GM23248 (cell line): ENCODE results near the gene CAMLG. TPM values are rescaled to one million over a fixed set of nuclear protein-coding genes. Genes with fewer than 3 reads are reported as not detected.

ENCODE experiments used
- DNase-seq: peaks from one replicate; pipeline ENCODE4 v3.0.0-alpha.2; 2015
- H2AFZ ChIP-seq: fragments of 200-600 bp; sonication (generic); 2 replicates; pipeline ENCODE4 v1.6.1; 2016; ENCODE audit warnings: antibody characterized with exemption
- H3F3A ChIP-seq: fragments of 200-600 bp; sonication (generic); 2 replicates; pipeline ENCODE4 v1.6.1; 2016; ENCODE audit warnings: mild to moderate bottlenecking, antibody characterized with exemption, mixed run types; ENCODE audit not compliant: insufficient read depth
- H3K27ac ChIP-seq: fragments of 200-600 bp; sonication (generic); 2 replicates; pipeline ENCODE4 v1.5.1; 2016; ENCODE audit warnings: mild to moderate bottlenecking
- H3K27me3 ChIP-seq: fragments of 200-600 bp; sonication (generic); replicated peaks from 2 replicates; pipeline ENCODE4 v1.6.1; 2016; ENCODE audit warnings: mild to moderate bottlenecking; ENCODE audit not compliant: insufficient read depth
- H3K36me3 ChIP-seq: fragments of 200-600 bp; sonication (generic); 2 replicates; pipeline ENCODE4 v1.6.1; 2016; ENCODE audit warnings: low read depth, mild to moderate bottlenecking
- H3K4me1 ChIP-seq: fragments of 200-600 bp; sonication (generic); 2 replicates; pipeline ENCODE4 v1.6.1; 2016; ENCODE audit warnings: mild to moderate bottlenecking; ENCODE audit not compliant: insufficient read depth
- H3K4me2 ChIP-seq: fragments of 200-600 bp; sonication (generic); one replicate; pipeline ENCODE4 v1.6.1; 2016; ENCODE audit warnings: mild to moderate bottlenecking; ENCODE audit not compliant: unreplicated experiment
- H3K4me3 ChIP-seq: fragments of 200-600 bp; sonication (generic); 2 replicates; pipeline ENCODE4 v1.5.1; 2016; ENCODE audit warnings: mild to moderate bottlenecking
- H3K79me2 ChIP-seq: fragments of 200-600 bp; sonication (generic); 2 replicates; pipeline ENCODE4 v1.6.1; 2016; ENCODE audit warnings: mild to moderate bottlenecking; ENCODE audit not compliant: insufficient read depth
- H3K9ac ChIP-seq: fragments of 200-600 bp; sonication (generic); 2 replicates; pipeline ENCODE4 v1.6.1; 2016; ENCODE audit warnings: mild to moderate bottlenecking
- H3K9me2 ChIP-seq: fragments of 200-600 bp; sonication (generic); 2 replicates; pipeline ENCODE4 v1.6.1; 2016; ENCODE audit warnings: mixed run types, mild to moderate bottlenecking, moderate library complexity; ENCODE audit not compliant: insufficient read depth
- H3K9me3 ChIP-seq: fragments of 200-600 bp; sonication (generic); one replicate; pipeline ENCODE4 v1.6.1; 2017; ENCODE audit warnings: low read depth
- H4K20me1 ChIP-seq: fragments of 200-600 bp; sonication (generic); 2 replicates; pipeline ENCODE4 v1.6.0; 2016; ENCODE audit not compliant: insufficient read depth
- EZH2 ChIP-seq: fragments of 200-600 bp; sonication (generic); IDR thresholded peaks from 2 replicates; pipeline ENCODE4 v1.6.1; 2018; ENCODE audit warnings: antibody characterized with exemption, mild to moderate bottlenecking; ENCODE audit not compliant: insufficient read depth, poor library complexity, severe bottlenecking
- EZH2phosphoT487 ChIP-seq: fragments of 200-600 bp; sonication (generic); IDR thresholded peaks from 2 replicates; pipeline ENCODE4 v1.6.1; 2018; ENCODE audit warnings: antibody characterized with exemption, moderate library complexity, mild to moderate bottlenecking, low read depth; ENCODE audit not compliant: insufficient read depth
- WGBS, 2 experiments: methylation state at CpG; one replicate each; pipeline ENCODE4 v1.1.6; 2015 to 2017; ENCODE audit warnings: low lambda C conversion rate in 2 of 2, low coverage in 1 of 2; ENCODE audit errors: missing lambda C conversion rate in 2 of 2; 5-methylcytosine and 5-hydroxymethylcytosine counted together
- in situ Hi-C: fragments of 300-500 bp; cut with MboI; formaldehyde crosslinking; loops from 2 replicates; pipeline ENCODE4 v1.15.0; 2020
- polyA plus RNA-seq: library from polyadenylated mRNA; unstranded; fragments of >200 nt; fragmentation: Nextera tagmentation; extraction: Ambion mirVana; gene quantifications from 2 replicates; pipeline ENCODE4 v1.2.1, GENCODE V29; 2016
- small RNA-seq: library from RNA; depleted of rRNA; stranded (forward); fragments of <200 nt; gene quantifications from one replicate; pipeline ENCODE3, GENCODE V24; 2014; ENCODE audit warnings: low read depth, low replicate concordance
- total RNA-seq: library from RNA; depleted of rRNA; stranded (reverse); fragments of >200 nt; shearing (Covaris generic); gene quantifications from 2 replicates; pipeline ENCODE4 v1.2.3, GENCODE V29; 2014; rRNA removed

The CAMLG gene
- total and polyA plus RNA-seq, 2 experiments from 2014 or later: 35.3 to 45.0 TPM

DNA sequence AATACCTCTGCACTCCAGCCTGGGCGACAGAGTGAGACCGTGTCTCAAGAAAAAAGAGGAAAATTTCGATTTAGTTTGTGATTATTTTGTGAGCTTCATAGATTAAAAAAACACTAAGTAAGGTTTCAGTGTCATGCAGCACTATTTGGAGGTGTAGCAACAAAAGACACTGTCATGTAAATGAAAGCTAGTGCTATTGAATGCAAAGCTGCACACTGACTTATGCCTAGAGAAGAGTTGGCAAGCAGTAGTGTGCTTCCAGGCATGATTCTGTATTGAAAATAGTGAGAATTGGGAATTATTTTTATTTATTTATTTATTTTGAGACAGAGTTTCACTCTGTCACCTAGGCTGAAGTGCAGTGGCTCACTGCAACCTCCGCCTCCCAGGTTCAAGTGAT, 54.8 kb downstream of the CAMLG start:
- Histone ChIP-seq H3K9me2 (no peaks in the 10 kb centered on the region), H3K4me3 (no peak overlapping the region), H3K4me1 (peaks cover 4% of the 10 kb centered on the region; the same call in 1 of the 2 replicates), H3K4me2 (no peak overlapping the region), H3K9me3 (no peaks in the 10 kb centered on the region), H4K20me1 (no peaks in the 10 kb centered on the region), H3K9ac (no peak overlapping the region), H3K27ac (no peak overlapping the region), H3K36me3 (peaks cover 72% of the 10 kb centered on the region), H2AFZ (no peak overlapping the region), H3K79me2 (peaks cover 5% of the 10 kb centered on the region; the same call in 1 of the 2 replicates), H3F3A (peaks cover 12% of the 10 kb centered on the region; the same call in 1 of the 2 replicates), H3K27me3 (no peaks in the 10 kb centered on the region)
- WGBS, 2 experiments: 87 to 88% methylated on average over 4 of the region's 4 CpGs
- TF ChIP-seq EZH2phosphoT487: no peak
- no peak for TF ChIP-seq EZH2
- DNase-seq: no peak
- in situ Hi-C loops: no loop called here

DNA sequence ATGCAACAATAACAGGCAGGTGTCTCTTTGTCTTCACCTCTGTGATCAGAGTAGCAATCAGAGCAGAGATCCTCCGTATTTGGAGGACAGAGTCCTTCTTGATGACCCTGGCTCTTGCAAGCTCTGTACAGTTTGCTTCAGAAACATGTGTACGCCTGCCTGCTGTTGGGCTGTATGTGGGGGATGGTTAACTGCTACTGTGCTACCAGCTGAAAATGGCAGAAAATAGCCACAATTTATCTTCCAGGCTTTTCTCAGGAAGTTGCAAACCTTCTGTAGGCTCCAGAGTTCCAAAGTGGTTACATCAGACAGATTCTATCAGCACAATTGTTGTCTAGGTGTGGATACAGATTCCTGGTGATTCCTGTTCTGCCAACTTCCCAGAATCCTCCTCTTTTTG, 55.7 kb downstream of the CAMLG start:
- no peak overlapping the region for H3K27ac ChIP-seq
- in situ Hi-C loops: no loop called here
- DNase-seq: peak; percentile 3

DNA sequence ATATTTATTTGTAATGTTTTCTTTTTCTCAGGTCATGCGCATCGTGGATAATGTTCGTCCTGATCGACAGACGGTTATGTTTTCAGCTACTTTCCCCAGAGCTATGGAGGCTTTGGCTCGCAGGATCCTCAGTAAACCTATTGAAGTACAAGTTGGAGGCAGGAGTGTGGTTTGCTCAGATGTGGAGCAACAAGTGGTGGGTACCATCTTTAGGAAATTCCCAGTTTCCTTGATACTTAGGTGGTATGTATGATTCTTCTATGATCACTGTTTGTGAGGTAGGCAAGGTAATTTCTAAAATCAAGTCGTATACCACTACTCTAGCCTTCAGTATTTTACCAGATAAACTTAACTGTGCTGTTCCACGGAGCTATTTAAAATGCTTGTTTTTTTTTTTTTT, 56.5 kb downstream of the CAMLG start:
- Histone ChIP-seq H2AFZ (no peak overlapping the region), H3K79me2 (no peaks in the 10 kb centered on the region), H3K27ac (no peak overlapping the region), H3F3A (0 out of 2 replicates have a peak, but pooled peaks cover 8% of the 10 kb centered on the region), H3K9me2 (no peaks in the 10 kb centered on the region), H3K9ac (no peak overlapping the region), H4K20me1 (no peaks in the 10 kb centered on the region), H3K4me2 (no peak overlapping the region), H3K4me1 (peaks cover 4% of the 10 kb centered on the region; the same call in 1 of the 2 replicates), H3K36me3 (peaks cover 65% of the 10 kb centered on the region), H3K9me3 (no peaks in the 10 kb centered on the region), H3K27me3 (no peaks in the 10 kb centered on the region), H3K4me3 (no peak overlapping the region)
- 96 to 98% methylated on average over 8 of the region's 8 CpGs for WGBS, 2 experiments
- no peak for DNase-seq
- TF ChIP-seq EZH2 (no peak), EZH2phosphoT487 (no peak)
- in situ Hi-C loops: no loop called here

More for the DNA sequence above, 55.7 kb downstream of the CAMLG start:
- H3K9ac ChIP-seq: no peak overlapping the region
- no peak overlapping the region for H2AFZ ChIP-seq
- no peaks in the 10 kb centered on the region for H3K27me3 ChIP-seq
- no peaks in the 10 kb centered on the region for H3K9me3 ChIP-seq
- no peaks in the 10 kb centered on the region for H4K20me1 ChIP-seq
- 0 out of 2 replicates have a peak, but pooled peaks cover 12% of the 10 kb centered on the region for H3F3A ChIP-seq
- H3K9me2 ChIP-seq: no peaks in the 10 kb centered on the region
- H3K36me3 ChIP-seq: peaks cover 72% of the 10 kb centered on the region
- TF ChIP-seq EZH2phosphoT487: no peak
- no peak for TF ChIP-seq EZH2
- H3K4me1 ChIP-seq: peaks cover 4% of the 10 kb centered on the region; the same call in 1 of the 2 replicates
- no peaks in the 10 kb centered on the region for H3K79me2 ChIP-seq
- H3K4me3 ChIP-seq: no peak overlapping the region
- WGBS, 2 experiments: 94 to 97% methylated on average over 2 of the region's 2 CpGs
- H3K4me2 ChIP-seq: no peak overlapping the region

DNA sequence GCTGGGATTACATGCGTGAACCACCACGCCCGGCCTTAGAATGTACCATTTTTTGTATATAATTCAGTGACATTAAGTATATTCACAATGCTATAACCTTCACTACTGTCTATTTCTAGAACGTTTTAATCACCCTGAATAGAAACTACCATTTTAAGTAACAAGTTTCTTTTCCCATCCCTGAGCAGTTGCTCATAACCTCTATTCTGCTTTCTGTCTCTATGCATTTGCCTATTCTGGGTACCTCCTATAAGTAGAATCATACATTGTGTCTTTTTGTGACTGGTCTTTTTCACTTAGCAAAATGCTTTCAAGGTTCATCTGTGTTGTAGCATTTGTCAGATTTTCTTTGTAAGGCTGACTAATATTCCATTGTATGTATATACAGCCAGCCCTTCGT, 60.1 kb downstream of the CAMLG start:
- 0 out of 2 replicates have a peak, but pooled peaks cover 8% of the 10 kb centered on the region for H3F3A ChIP-seq
- H3K36me3 ChIP-seq: peaks cover 37% of the 10 kb centered on the region
- H3K27ac ChIP-seq: no peak overlapping the region
- H3K4me3 ChIP-seq: no peak overlapping the region
- no peaks in the 10 kb centered on the region for H3K9me2 ChIP-seq
- H3K4me1 ChIP-seq: peaks cover 4% of the 10 kb centered on the region; the same call in 1 of the 2 replicates
- TF ChIP-seq EZH2: no peak
- TF ChIP-seq EZH2phosphoT487: no peak
- H3K4me2 ChIP-seq: no peak overlapping the region
- no peak overlapping the region for H3K9ac ChIP-seq
- in situ Hi-C loops: no loop called here
- H3K79me2 ChIP-seq: peaks cover 11% of the 10 kb centered on the region
- no peaks in the 10 kb centered on the region for H3K9me3 ChIP-seq
- H2AFZ ChIP-seq: no peak overlapping the region
- no peak for DNase-seq
- H4K20me1 ChIP-seq: no peaks in the 10 kb centered on the region
- H3K27me3 ChIP-seq: no peaks in the 10 kb centered on the region
- WGBS, 2 experiments: 91 to 95% methylated on average over 5 of the region's 5 CpGs

Small RNA genes within 50 kb of the gene (small RNA-seq; reads per million reads assigned to genes)
- gene RNU6-1164P (not detected), gene RNU6-757P (not detected)

Other genes with a start within 250 kb of the CAMLG start
- 18.0 and 20.9 TPM in 2 replicates for gene JADE2, start 212.9 kb upstream of the CAMLG start, total RNA-seq
- gene JADE2, start 212.9 kb upstream of the CAMLG start, polyA plus RNA-seq: 7.1 and 8.0 TPM in 2 replicates
- 40.7 and 57.2 TPM in 2 replicates for gene SAR1B, start 105.7 kb upstream of the CAMLG start, total RNA-seq
- 87.4 and 89.2 TPM in 2 replicates for gene SAR1B, start 105.7 kb upstream of the CAMLG start, polyA plus RNA-seq
- gene SEC24A, start 89.8 kb upstream of the CAMLG start, total RNA-seq: 32.0 and 41.7 TPM in 2 replicates
- 19.3 and 19.7 TPM in 2 replicates for gene SEC24A, start 89.8 kb upstream of the CAMLG start, polyA plus RNA-seq
- 16.9 and 21.4 TPM in 2 replicates for gene DDX46, start 20.2 kb downstream of the CAMLG start, total RNA-seq
- 15.4 and 19.6 TPM in 2 replicates for gene DDX46, start 20.2 kb downstream of the CAMLG start, polyA plus RNA-seq
- 41.2 and 41.4 TPM in 2 replicates for gene C5orf24, start 107.4 kb downstream of the CAMLG start, total RNA-seq
- gene C5orf24, start 107.4 kb downstream of the CAMLG start, polyA plus RNA-seq: 34.0 and 36.4 TPM in 2 replicates
- 112 and 170 TPM in 2 replicates for gene TXNDC15, start 135.8 kb downstream of the CAMLG start, total RNA-seq
- gene TXNDC15, start 135.8 kb downstream of the CAMLG start, polyA plus RNA-seq: 102 and 103 TPM in 2 replicates
- gene PCBD2, start 166.6 kb downstream of the CAMLG start, total RNA-seq: 4.9 and 10.1 TPM in 2 replicates
- 5.8 and 6.2 TPM in 2 replicates for gene PCBD2, start 166.6 kb downstream of the CAMLG start, polyA plus RNA-seq
- 0.11 TPM in 1 of 2 replicates, not detected in the other for gene CATSPER3, start 229.4 kb downstream of the CAMLG start, total RNA-seq
- 0.14 and 0.18 TPM in 2 replicates for gene CATSPER3, start 229.4 kb downstream of the CAMLG start, polyA plus RNA-seq